HL-60 (cell line): ENCODE results near the gene MSX1.

Experiments
- GABPA ChIP-seq: IDR thresholded peaks from 2 replicates; pipeline ENCODE4 v1.6.1; 2012; ENCODE audit warnings: low read depth
- POLR2AphosphoS5 ChIP-seq: IDR thresholded peaks from 2 replicates; pipeline ENCODE4 v1.6.1; 2012; ENCODE audit warnings: low read depth
- SPI1 ChIP-seq: IDR thresholded peaks from 2 replicates; pipeline ENCODE4 v1.6.1; 2012; ENCODE audit warnings: low read depth, mild to moderate bottlenecking, borderline replicate concordance
- TF ChIP-seq, protein P1 (sequence below): IDR thresholded peaks from one replicate; pipeline ENCODE4 v1.5.1; 2011; ENCODE audit warnings: low read length, control low read depth, inconsistent platforms; ENCODE audit not compliant: insufficient read depth
- TF ChIP-seq, protein P2 (sequence below): IDR thresholded peaks from 2 replicates; pipeline ENCODE4 v1.6.1; 2012; ENCODE audit warnings: low read depth; ENCODE audit not compliant: insufficient replicate concordance

DNA sequence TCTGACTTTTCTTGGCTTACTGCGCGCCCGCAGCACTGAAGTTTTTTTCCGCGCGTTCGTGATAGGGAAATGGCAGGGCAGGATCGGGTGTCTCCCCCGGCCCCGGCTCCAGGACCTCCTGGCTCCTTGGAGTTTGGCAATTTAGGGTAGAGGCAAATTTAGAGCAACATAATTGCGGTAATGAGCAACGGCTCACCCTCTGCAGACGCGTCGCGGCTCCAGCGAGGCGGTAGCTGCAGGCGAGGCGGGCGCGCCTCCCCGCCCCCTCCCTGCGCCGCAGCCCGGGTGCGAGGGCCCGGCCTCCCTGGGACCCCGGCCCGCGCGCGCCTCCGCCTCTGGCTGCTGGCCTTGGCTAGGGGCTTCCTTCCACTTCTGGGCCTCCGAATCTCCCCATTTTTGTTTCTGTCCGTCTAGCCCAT, 6.2 kb downstream of the MSX1 start:
- TF ChIP-seq, protein P1, sequence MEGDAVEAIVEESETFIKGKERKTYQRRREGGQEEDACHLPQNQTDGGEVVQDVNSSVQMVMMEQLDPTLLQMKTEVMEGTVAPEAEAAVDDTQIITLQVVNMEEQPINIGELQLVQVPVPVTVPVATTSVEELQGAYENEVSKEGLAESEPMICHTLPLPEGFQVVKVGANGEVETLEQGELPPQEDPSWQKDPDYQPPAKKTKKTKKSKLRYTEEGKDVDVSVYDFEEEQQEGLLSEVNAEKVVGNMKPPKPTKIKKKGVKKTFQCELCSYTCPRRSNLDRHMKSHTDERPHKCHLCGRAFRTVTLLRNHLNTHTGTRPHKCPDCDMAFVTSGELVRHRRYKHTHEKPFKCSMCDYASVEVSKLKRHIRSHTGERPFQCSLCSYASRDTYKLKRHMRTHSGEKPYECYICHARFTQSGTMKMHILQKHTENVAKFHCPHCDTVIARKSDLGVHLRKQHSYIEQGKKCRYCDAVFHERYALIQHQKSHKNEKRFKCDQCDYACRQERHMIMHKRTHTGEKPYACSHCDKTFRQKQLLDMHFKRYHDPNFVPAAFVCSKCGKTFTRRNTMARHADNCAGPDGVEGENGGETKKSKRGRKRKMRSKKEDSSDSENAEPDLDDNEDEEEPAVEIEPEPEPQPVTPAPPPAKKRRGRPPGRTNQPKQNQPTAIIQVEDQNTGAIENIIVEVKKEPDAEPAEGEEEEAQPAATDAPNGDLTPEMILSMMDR = no peak
- TF ChIP-seq GABPA = no peak
- TF ChIP-seq POLR2AphosphoS5 = no peak
- TF ChIP-seq SPI1 = no peak
- TF ChIP-seq, protein P2, sequence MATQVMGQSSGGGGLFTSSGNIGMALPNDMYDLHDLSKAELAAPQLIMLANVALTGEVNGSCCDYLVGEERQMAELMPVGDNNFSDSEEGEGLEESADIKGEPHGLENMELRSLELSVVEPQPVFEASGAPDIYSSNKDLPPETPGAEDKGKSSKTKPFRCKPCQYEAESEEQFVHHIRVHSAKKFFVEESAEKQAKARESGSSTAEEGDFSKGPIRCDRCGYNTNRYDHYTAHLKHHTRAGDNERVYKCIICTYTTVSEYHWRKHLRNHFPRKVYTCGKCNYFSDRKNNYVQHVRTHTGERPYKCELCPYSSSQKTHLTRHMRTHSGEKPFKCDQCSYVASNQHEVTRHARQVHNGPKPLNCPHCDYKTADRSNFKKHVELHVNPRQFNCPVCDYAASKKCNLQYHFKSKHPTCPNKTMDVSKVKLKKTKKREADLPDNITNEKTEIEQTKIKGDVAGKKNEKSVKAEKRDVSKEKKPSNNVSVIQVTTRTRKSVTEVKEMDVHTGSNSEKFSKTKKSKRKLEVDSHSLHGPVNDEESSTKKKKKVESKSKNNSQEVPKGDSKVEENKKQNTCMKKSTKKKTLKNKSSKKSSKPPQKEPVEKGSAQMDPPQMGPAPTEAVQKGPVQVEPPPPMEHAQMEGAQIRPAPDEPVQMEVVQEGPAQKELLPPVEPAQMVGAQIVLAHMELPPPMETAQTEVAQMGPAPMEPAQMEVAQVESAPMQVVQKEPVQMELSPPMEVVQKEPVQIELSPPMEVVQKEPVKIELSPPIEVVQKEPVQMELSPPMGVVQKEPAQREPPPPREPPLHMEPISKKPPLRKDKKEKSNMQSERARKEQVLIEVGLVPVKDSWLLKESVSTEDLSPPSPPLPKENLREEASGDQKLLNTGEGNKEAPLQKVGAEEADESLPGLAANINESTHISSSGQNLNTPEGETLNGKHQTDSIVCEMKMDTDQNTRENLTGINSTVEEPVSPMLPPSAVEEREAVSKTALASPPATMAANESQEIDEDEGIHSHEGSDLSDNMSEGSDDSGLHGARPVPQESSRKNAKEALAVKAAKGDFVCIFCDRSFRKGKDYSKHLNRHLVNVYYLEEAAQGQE = no peak
